NCI-H2107 (cell line): ENCODE measurements around the gene C1orf159.
"Not testable (repeated sequence)": the region's sequence is repeated elsewhere in the genome, so short reads cannot be mapped to it uniquely, and the experiment has no call there.

Experiments
- DNase-seq: peaks from one replicate; lab custom pipeline; 2025; lab: John Stamatoyannopoulos, UW

Gene C1orf159

GRCh38 chr1:1118011-1118875, 2.4 kb upstream of the C1orf159 start:
- no peak for DNase-seq

GRCh38 chr1:1117469-1117831, 1.6 kb upstream of the C1orf159 start:
- no peak for DNase-seq

- DNase-seq, result no peak
These were observed 996 bp upstream of the C1orf159 start for GRCh38 chr1:1116701-1117468.

GRCh38 chr1:1115136-1115785, 628 bp downstream of the C1orf159 start:
- no peak for DNase-seq

- DNase-seq, result no peak
These were observed 1.5 kb downstream of the C1orf159 start for GRCh38 chr1:1114431-1114830.

- no peak for DNase-seq
These were observed 3.5 kb downstream of the C1orf159 start for GRCh38 chr1:1112237-1112985.

GRCh38 chr1:1111516-1112236, 4.2 kb downstream of the C1orf159 start:
- DNase-seq, result no peak

GRCh38 chr1:1110561-1110971, 5.3 kb downstream of the C1orf159 start:
- DNase-seq, result no peak

GRCh38 chr1:1109743-1110142, 6.1 kb downstream of the C1orf159 start:
- DNase-seq, result no peak

GRCh38 chr1:1106510-1107221, 9.2 kb downstream of the C1orf159 start:
- DNase-seq, result no peak

- not testable (repeated sequence) for DNase-seq
These were observed 11.7 kb downstream of the C1orf159 start for GRCh38 chr1:1104152-1104551.

GRCh38 chr1:1101503-1101902, 14.4 kb downstream of the C1orf159 start:
- no peak for DNase-seq

- no peak for DNase-seq
These were observed 15.6 kb downstream of the C1orf159 start for GRCh38 chr1:1100296-1100695.

- no peak for DNase-seq
These were observed 16.2 kb downstream of the C1orf159 start for GRCh38 chr1:1099506-1100183.

GRCh38 chr1:1098681-1099421, 17.0 kb downstream of the C1orf159 start:
- DNase-seq, result no peak

GRCh38 chr1:1096136-1096535, 19.8 kb downstream of the C1orf159 start:
- DNase-seq, result not testable (repeated sequence)

- DNase-seq, result no peak
These were observed 20.9 kb downstream of the C1orf159 start for GRCh38 chr1:1094981-1095380.

- DNase-seq, result no peak
These were observed 22.3 kb downstream of the C1orf159 start for GRCh38 chr1:1093610-1093943.

- no peak for DNase-seq
These were observed 22.8 kb downstream of the C1orf159 start for GRCh38 chr1:1092894-1093609.
